ENCODE results near the gene EGFR. TPM values are rescaled to one million over a fixed set of nuclear protein-coding genes. Genes with fewer than 3 reads are reported as not detected.

EGFR gene
- total and polyA plus RNA-seq, 2 donors (not counting 1 experiment from before 2014, with no cell fraction given), result 55.3 to 62.8 TPM

DNA sequence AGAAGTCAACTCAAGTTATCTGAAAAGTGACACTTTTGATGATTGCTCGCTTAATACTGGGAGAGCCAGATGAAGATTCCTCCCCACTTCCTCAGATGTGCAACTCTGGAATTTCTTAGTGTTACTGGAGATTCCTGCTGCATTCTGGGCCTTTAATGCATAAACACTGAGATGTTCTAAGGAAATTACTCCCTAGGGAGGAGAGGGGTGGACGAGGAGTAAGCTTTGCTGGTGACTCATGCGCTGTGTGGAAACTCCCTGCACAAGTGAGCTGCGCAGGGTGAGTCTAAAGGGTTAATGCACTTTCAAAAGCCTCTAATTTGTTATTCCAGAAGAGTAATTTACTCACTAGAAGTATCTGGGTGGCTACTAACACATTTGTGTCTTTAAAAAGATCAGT, 46.3 kb downstream of the EGFR start:
- Histone ChIP-seq H3K4me1 (ENCODE audit: control insufficient read depth, extremely low read depth, insufficient read depth, low read length) (peaks cover 51% of the 10 kb centered on the region), H3K9me3 (ENCODE audit: control insufficient read depth, insufficient read depth, low read depth, low read length) (no peaks in the 10 kb centered on the region), H3K9ac (ENCODE audit: insufficient read depth, low read length) (no peak overlapping the region), H3K79me2 (ENCODE audit: control insufficient read depth, insufficient read depth, low read length) (peaks cover 64% of the 10 kb centered on the region), H3K27ac (ENCODE audit: insufficient read depth, low read length) (peak overlapping the region; percentile 90), H3K27me3 (ENCODE audit: control insufficient read depth, insufficient read depth, low read length) (no peaks in the 10 kb centered on the region), H2AFZ (ENCODE audit: low read length) (no peak overlapping the region), H3K4me3 (replicated peaks in 1 of 4; ENCODE audit: control extremely low read depth in 1 of 4, insufficient read depth in 1 of 4, low read depth in 3 of 4, low read length in 4 of 4) (peak overlapping the region in 1 of 4 experiments; percentile 18), H4K20me1 (ENCODE audit: control insufficient read depth, extremely low read depth, insufficient read depth, low read length) (no peaks in the 10 kb centered on the region), H3K4me2 (ENCODE audit: extremely low read depth, insufficient read depth, low read length) (peak overlapping the region; percentile 66), H3K36me3 (ENCODE audit: control insufficient read depth, insufficient read depth, low read length) (peaks cover 7% of the 10 kb centered on the region)
- no peak for TF ChIP-seq EZH2 (IDR thresholded peaks at IDR 0.05; ENCODE audit: low read length, missing control alignments)
- TF ChIP-seq, protein P1, sequence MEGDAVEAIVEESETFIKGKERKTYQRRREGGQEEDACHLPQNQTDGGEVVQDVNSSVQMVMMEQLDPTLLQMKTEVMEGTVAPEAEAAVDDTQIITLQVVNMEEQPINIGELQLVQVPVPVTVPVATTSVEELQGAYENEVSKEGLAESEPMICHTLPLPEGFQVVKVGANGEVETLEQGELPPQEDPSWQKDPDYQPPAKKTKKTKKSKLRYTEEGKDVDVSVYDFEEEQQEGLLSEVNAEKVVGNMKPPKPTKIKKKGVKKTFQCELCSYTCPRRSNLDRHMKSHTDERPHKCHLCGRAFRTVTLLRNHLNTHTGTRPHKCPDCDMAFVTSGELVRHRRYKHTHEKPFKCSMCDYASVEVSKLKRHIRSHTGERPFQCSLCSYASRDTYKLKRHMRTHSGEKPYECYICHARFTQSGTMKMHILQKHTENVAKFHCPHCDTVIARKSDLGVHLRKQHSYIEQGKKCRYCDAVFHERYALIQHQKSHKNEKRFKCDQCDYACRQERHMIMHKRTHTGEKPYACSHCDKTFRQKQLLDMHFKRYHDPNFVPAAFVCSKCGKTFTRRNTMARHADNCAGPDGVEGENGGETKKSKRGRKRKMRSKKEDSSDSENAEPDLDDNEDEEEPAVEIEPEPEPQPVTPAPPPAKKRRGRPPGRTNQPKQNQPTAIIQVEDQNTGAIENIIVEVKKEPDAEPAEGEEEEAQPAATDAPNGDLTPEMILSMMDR (conservative IDR thresholded peaks at IDR 0.05 in 1 of 2, IDR thresholded peaks at IDR 0.05 in 1 of 2; ENCODE audit: low read depth in 1 of 2, low read length in 2 of 2), result no peak
- DNase-seq (ENCODE audit: low read depth in 2 of 2), result peak; percentile 97 to 98

DNA sequence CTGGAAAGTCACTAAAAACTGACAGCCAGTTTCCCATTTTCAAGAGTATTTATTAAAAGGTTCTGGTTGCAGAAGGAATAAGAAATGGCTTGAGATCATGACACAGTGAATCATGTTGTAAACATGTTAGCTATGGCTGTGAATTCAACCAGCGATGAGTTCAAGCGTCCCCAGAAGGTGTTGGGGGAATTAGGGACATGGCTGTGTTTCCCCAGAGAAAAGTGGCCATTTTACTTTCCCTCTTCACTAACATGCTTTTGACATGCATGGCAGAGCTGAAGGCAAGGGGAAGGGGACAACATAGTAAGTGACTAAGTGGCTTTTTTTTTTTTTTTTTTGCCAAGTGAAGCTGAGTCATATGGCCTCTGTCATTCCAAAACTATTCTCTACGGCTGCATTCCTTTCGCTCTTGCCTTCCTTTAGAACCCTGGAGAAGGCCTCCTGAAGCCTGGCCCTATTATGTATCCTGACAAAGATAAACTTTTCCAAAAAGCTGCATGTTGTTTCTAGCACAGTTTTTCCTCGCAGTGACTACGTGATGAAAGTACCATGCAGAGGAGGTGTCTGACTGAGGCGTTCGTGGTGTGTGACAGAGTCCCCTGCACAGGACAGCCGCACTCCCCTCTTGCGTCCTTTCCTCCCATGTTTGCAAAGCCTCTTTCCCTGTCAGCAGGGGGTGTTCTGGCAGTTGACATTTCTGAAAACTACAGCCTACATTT, 46.9 kb downstream of the EGFR start:
- H3K9me3 ChIP-seq (ENCODE audit: control insufficient read depth, insufficient read depth, low read depth, low read length), result no peaks in the 10 kb centered on the region
- peaks cover 49% of the 10 kb centered on the region for H3K4me1 ChIP-seq (ENCODE audit: control insufficient read depth, extremely low read depth, insufficient read depth, low read length)
- no peaks in the 10 kb centered on the region for H3K27me3 ChIP-seq (ENCODE audit: control insufficient read depth, insufficient read depth, low read length)
- DNase-seq (ENCODE audit: low read depth in 2 of 2), result peak; percentile 91 to 94
- peak overlapping the region; percentile 90 for H3K27ac ChIP-seq (ENCODE audit: insufficient read depth, low read length)
- TF ChIP-seq, protein P1 (conservative IDR thresholded peaks at IDR 0.05 in 1 of 2, IDR thresholded peaks at IDR 0.05 in 1 of 2; ENCODE audit: low read depth in 1 of 2, low read length in 2 of 2), result peak; percentile 19 to 25
- no peak for TF ChIP-seq EZH2 (IDR thresholded peaks at IDR 0.05; ENCODE audit: low read length, missing control alignments)
- H3K9ac ChIP-seq (ENCODE audit: insufficient read depth, low read length), result peak overlapping the region; percentile 51
- H3K79me2 ChIP-seq (ENCODE audit: control insufficient read depth, insufficient read depth, low read length), result peaks cover 64% of the 10 kb centered on the region
- H3K36me3 ChIP-seq (ENCODE audit: control insufficient read depth, insufficient read depth, low read length), result peaks cover 7% of the 10 kb centered on the region
- H4K20me1 ChIP-seq (ENCODE audit: control insufficient read depth, extremely low read depth, insufficient read depth, low read length), result no peaks in the 10 kb centered on the region
- H2AFZ ChIP-seq (ENCODE audit: low read length), result no peak overlapping the region
- H3K4me3 ChIP-seq (replicated peaks in 1 of 4; ENCODE audit: control extremely low read depth in 1 of 4, insufficient read depth in 1 of 4, low read depth in 3 of 4, low read length in 4 of 4), result peak overlapping the region in 3 of 4 experiments; percentile 18 to 30 (median 19)
- H3K4me2 ChIP-seq (ENCODE audit: extremely low read depth, insufficient read depth, low read length), result peak overlapping the region; percentile 82

DNA sequence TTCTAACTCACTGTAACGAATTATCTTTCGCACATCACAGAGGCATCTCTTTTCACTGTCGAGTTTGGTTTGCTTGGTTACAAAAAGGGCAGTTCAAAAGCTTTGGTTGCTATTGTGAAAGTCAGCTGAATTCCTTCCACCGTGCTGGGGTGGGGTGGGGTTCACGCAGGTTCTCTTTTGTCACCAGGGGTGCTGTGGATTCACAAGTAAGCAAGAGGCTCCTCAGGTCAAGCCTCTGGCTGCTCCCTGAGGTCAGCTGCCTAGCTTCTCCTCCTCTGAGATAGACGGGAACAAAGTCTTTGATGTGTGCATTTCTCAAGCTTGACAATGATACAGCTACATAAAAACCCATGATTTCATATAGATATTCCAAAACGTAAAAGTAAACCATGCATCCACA, 47.7 kb downstream of the EGFR start:
- Histone ChIP-seq H4K20me1 (ENCODE audit: control insufficient read depth, extremely low read depth, insufficient read depth, low read length) (no peaks in the 10 kb centered on the region), H2AFZ (ENCODE audit: low read length) (no peak overlapping the region), H3K4me3 (replicated peaks in 1 of 4; ENCODE audit: control extremely low read depth in 1 of 4, insufficient read depth in 1 of 4, low read depth in 3 of 4, low read length in 4 of 4) (no peak overlapping the region), H3K79me2 (ENCODE audit: control insufficient read depth, insufficient read depth, low read length) (peaks cover 62% of the 10 kb centered on the region), H3K4me2 (ENCODE audit: extremely low read depth, insufficient read depth, low read length) (peak overlapping the region; percentile 82), H3K27ac (ENCODE audit: insufficient read depth, low read length) (peak overlapping the region; percentile 90), H3K4me1 (ENCODE audit: control insufficient read depth, extremely low read depth, insufficient read depth, low read length) (peaks cover 41% of the 10 kb centered on the region), H3K9me3 (ENCODE audit: control insufficient read depth, insufficient read depth, low read depth, low read length) (no peaks in the 10 kb centered on the region), H3K36me3 (ENCODE audit: control insufficient read depth, insufficient read depth, low read length) (peaks cover 7% of the 10 kb centered on the region), H3K27me3 (ENCODE audit: control insufficient read depth, insufficient read depth, low read length) (no peaks in the 10 kb centered on the region), H3K9ac (ENCODE audit: insufficient read depth, low read length) (no peak overlapping the region)
- TF ChIP-seq, protein P1 (conservative IDR thresholded peaks at IDR 0.05 in 1 of 2, IDR thresholded peaks at IDR 0.05 in 1 of 2; ENCODE audit: low read depth in 1 of 2, low read length in 2 of 2), result no peak
- no peak for TF ChIP-seq EZH2 (IDR thresholded peaks at IDR 0.05; ENCODE audit: low read length, missing control alignments)
- DNase-seq (ENCODE audit: low read depth in 2 of 2), result peak; percentile 35 to 52

All from fibroblast of lung (primary cell).